Endothelial cell of umbilical vein (primary cell): ENCODE data around the gene GGA3. TPM values are rescaled to one million over a fixed set of nuclear protein-coding genes. Genes with fewer than 3 reads are reported as not detected.

Source experiments
- BruUV-seq: library from RNA; stranded (reverse); fragments of 400-500 nt; replicated peaks from 2 replicates; lab custom pipeline; 2021; lab: Mats Ljungman, UMichigan
- CTCF ChIA-PET: fragments of 300-600, 350-600 bp; sonication (Branson Sonifier 250); formaldehyde crosslinking; loops from one replicate; lab custom pipeline; 2021; ENCODE audit warnings: antibody characterized with exemption, inconsistent platforms; lab: Charles Lee
- POLR2A ChIA-PET: fragments of 300-600, 350-600 bp; sonication (Branson Sonifier 250); formaldehyde crosslinking; loops from one replicate; lab custom pipeline; 2021; ENCODE audit warnings: antibody characterized with exemption, inconsistent platforms; lab: Charles Lee
- DNase-seq: peaks from one replicate; pipeline ENCODE4 v3.0.0-alpha.2; 2011; ENCODE audit warnings: low read depth, low spot score
- FAIRE-seq: peaks from 2 replicates; lab custom pipeline; 2011; peaks lifted over from hg19 to GRCh38; lab: Jason Lieb, UNC
- H2AFZ ChIP-seq: 2 replicates; pipeline ENCODE4 v1.6.0; 2012; ENCODE audit warnings: low read depth, low read length, control low read depth, inconsistent platforms
- H3K27ac ChIP-seq: 2 replicates; pipeline ENCODE4 v1.5.1; 2011; ENCODE audit warnings: low read depth, mild to moderate bottlenecking, control low read depth, low read length, moderate library complexity; ENCODE audit not compliant: insufficient read depth
- H3K27me3 ChIP-seq, 2 experiments: 2 replicates each; pipeline versions ENCODE4 v1.6.0 to v1.6.1; 2011; ENCODE audit warnings: low read length in 2 of 2, mixed read lengths in 1 of 2; ENCODE audit not compliant: control insufficient read depth in 2 of 2, insufficient read depth in 2 of 2
- H3K36me3 ChIP-seq, 2 experiments: 2 replicates in 1 of 2; 3 replicates in 1 of 2; pipeline ENCODE4 v1.5.1; 2011; ENCODE audit warnings: low read length in 2 of 2, mild to moderate bottlenecking in 1 of 2, moderate library complexity in 1 of 2; ENCODE audit not compliant: control insufficient read depth in 2 of 2, insufficient read depth in 2 of 2; ENCODE audit errors: extremely low read depth in 1 of 2
- H3K4me1 ChIP-seq: 3 replicates; pipeline ENCODE4 v1.5.1; 2011; ENCODE audit warnings: mild to moderate bottlenecking, low read length; ENCODE audit not compliant: control insufficient read depth, insufficient read depth; ENCODE audit errors: extremely low read depth
- H3K4me2 ChIP-seq: 2 replicates; pipeline ENCODE4 v1.6.1; 2011; ENCODE audit warnings: low read length, control low read depth, mixed read lengths; ENCODE audit not compliant: insufficient read depth
- H3K4me3 ChIP-seq, 3 experiments: fragments of 200-600 bp in 1 of 3; sonication (generic), shearing (Covaris generic) in 1 of 3; replicated peaks in 1 of 3; 2 replicates each; pipeline ENCODE4 v1.5.1; 2011 to 2016; ENCODE audit warnings: control low read depth in 3 of 3, low read length in 3 of 3, mild to moderate bottlenecking in 2 of 3, inconsistent platforms in 1 of 3, low read depth in 1 of 3, moderate library complexity in 1 of 3; ENCODE audit not compliant: insufficient read depth in 1 of 3
- H3K79me2 ChIP-seq: 2 replicates; pipeline ENCODE4 v1.6.0; 2012; ENCODE audit warnings: low read length, inconsistent platforms; ENCODE audit not compliant: control insufficient read depth, insufficient read depth
- H3K9ac ChIP-seq: replicated peaks from 2 replicates; pipeline ENCODE3; 2011; ENCODE audit warnings: low read length, control low read depth; ENCODE audit not compliant: insufficient read depth; ENCODE audit errors: extremely low read depth
- H3K9me1 ChIP-seq: replicated peaks from 3 replicates; pipeline ENCODE4 v1.6.0; 2011; ENCODE audit warnings: mild to moderate bottlenecking, low read length; ENCODE audit not compliant: control insufficient read depth, insufficient read depth; ENCODE audit errors: extremely low read depth
- H3K9me3 ChIP-seq: replicated peaks from 2 replicates; pipeline ENCODE4 v1.5.1; 2012; ENCODE audit warnings: low read length, inconsistent platforms; ENCODE audit not compliant: control insufficient read depth, insufficient read depth
- H4K20me1 ChIP-seq: replicated peaks from 2 replicates; pipeline ENCODE3; 2011; ENCODE audit warnings: mild to moderate bottlenecking, low read length; ENCODE audit not compliant: control insufficient read depth, insufficient read depth; ENCODE audit errors: extremely low read depth
- FOS ChIP-seq: IDR thresholded peaks from 2 replicates; pipeline ENCODE4 v1.6.1; 2011; ENCODE audit warnings: mild to moderate bottlenecking, low read length, moderate library complexity, borderline replicate concordance; ENCODE audit not compliant: insufficient read depth
- GATA2 ChIP-seq: IDR thresholded peaks from 2 replicates; pipeline ENCODE4 v1.7.0; 2011; ENCODE audit warnings: low read depth, mild to moderate bottlenecking, moderate library complexity, mixed read lengths, low read length; ENCODE audit not compliant: insufficient read length, insufficient read depth
- JUN ChIP-seq: IDR thresholded peaks from 2 replicates; pipeline ENCODE4 v1.6.1; 2011; ENCODE audit warnings: borderline replicate concordance, low read depth; ENCODE audit not compliant: insufficient read length, insufficient read depth
- MAX ChIP-seq: IDR thresholded peaks from 2 replicates; pipeline ENCODE4 v1.6.1; 2011; ENCODE audit not compliant: insufficient read depth, insufficient read length
- MYC ChIP-seq: IDR thresholded peaks from one replicate; pipeline ENCODE4 v1.6.1; 2011; ENCODE audit warnings: mild to moderate bottlenecking, low read depth, low read length
- POLR2A ChIP-seq: IDR thresholded peaks from 2 replicates; pipeline ENCODE4 v1.6.1; 2012; ENCODE audit warnings: low read depth, mild to moderate bottlenecking, control low read depth, low read length
- POLR2AphosphoS5 ChIP-seq: IDR thresholded peaks from 2 replicates; pipeline ENCODE4 v1.6.1; 2012; ENCODE audit warnings: low read depth, mild to moderate bottlenecking, control low read depth, low read length, moderate library complexity; ENCODE audit not compliant: insufficient read depth
- dilution Hi-C: fragments of 300-500 bp; cut with MboI; formaldehyde crosslinking; loops from one replicate; pipeline ENCODE4 v1.15.0; 2019; ENCODE audit warnings: low sequenced_read_pairs; ENCODE audit not compliant: extremely low pct_ligation_motif_present
- intact Hi-C: fragments of 100-400 bp; cut with micrococcal nuclease; formaldehyde crosslinking; loops from one replicate; pipeline ENCODE4 v1.10.0; 2022
- polyA plus RNA-seq, 4 experiments: library from polyadenylated mRNA; depleted of rRNA in 3 of 4; stranded (reverse) in 3 of 4; unstranded in 1 of 4; fragments of >200 nt; gene quantifications; 2 replicates each; pipeline versions ENCODE4 v1.2.1 to v1.2.3, GENCODE V29; 2011 to 2012; ENCODE audit warnings: missing spikeins in 1 of 4
- total RNA-seq: library from RNA; stranded (reverse); gene quantifications from 2 replicates; pipeline ENCODE4 v1.2.3, GENCODE V29; 2021
- TF ChIP-seq, protein P1 (sequence below), 2 donors: IDR thresholded peaks; 1 replicate in 1 of 2; 2 replicates in 1 of 2; pipeline ENCODE4 v1.5.1; 2011; ENCODE audit warnings: low read length in 2 of 2, mild to moderate bottlenecking in 2 of 2, moderate library complexity in 2 of 2, control low read depth in 1 of 2, inconsistent platforms in 1 of 2, low read depth in 1 of 2; ENCODE audit not compliant: insufficient read depth in 1 of 2; ENCODE audit errors: extremely low read depth in 1 of 2

The GGA3 gene
- total and polyA plus RNA-seq, 2 donors (not counting 3 experiments of a cell fraction or from before 2014, with no cell fraction given), result 41.2 to 62.9 TPM

DNA sequence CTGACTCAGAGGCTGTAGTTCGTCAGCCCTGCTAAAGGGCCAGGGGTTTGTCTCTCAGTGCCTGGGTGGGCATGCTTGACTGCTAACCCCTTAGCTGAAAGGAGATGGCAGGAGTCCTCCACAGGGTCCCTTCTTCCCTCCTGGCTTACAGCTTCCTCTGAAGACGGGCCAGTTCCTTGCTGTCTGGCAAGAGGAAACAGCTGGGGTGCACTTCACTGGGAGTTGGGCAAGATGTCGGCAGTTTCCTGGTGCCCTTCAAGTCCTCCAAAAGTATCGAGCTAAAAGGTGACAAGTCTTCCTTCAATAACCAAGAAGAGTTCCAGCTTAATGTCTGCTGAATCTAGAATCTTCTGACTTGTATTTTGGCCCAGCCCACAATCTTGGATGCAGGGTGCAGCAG, 32.6 kb downstream of the GGA3 start:
- Histone ChIP-seq H3K9ac (no peak overlapping the region), H3K4me3 (no peak overlapping the region), H3K4me1 (no peaks in the 10 kb centered on the region), H3K4me2 (no peak overlapping the region), H3K27ac (no peak overlapping the region), H2AFZ (no peak overlapping the region), H4K20me1 (no peaks in the 10 kb centered on the region), H3K27me3 (no peaks in the 10 kb centered on the region), H3K9me3 (no peaks in the 10 kb centered on the region), H3K36me3 (peaks cover 3 to 42% of the 10 kb centered on the region in 2 experiments), H3K9me1 (no peaks in the 10 kb centered on the region), H3K79me2 (no peaks in the 10 kb centered on the region)
- no TSS peak for BruUV-seq
- TF ChIP-seq FOS (no peak), MYC (no peak), GATA2 (no peak), POLR2AphosphoS5 (no peak), MAX (no peak), JUN (no peak), POLR2A (no peak)
- TF ChIP-seq, protein P1, sequence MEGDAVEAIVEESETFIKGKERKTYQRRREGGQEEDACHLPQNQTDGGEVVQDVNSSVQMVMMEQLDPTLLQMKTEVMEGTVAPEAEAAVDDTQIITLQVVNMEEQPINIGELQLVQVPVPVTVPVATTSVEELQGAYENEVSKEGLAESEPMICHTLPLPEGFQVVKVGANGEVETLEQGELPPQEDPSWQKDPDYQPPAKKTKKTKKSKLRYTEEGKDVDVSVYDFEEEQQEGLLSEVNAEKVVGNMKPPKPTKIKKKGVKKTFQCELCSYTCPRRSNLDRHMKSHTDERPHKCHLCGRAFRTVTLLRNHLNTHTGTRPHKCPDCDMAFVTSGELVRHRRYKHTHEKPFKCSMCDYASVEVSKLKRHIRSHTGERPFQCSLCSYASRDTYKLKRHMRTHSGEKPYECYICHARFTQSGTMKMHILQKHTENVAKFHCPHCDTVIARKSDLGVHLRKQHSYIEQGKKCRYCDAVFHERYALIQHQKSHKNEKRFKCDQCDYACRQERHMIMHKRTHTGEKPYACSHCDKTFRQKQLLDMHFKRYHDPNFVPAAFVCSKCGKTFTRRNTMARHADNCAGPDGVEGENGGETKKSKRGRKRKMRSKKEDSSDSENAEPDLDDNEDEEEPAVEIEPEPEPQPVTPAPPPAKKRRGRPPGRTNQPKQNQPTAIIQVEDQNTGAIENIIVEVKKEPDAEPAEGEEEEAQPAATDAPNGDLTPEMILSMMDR (IDR thresholded peaks at IDR 0.05; ENCODE audit: extremely low read depth in 1 of 2, insufficient read depth in 1 of 2, low read depth in 1 of 2, low read length in 2 of 2), result no peak
- ChIA-PET CTCF (interaction anchor here (0.9 to 2.9 kb wide), 9 partner anchors 11 to 267 kb away, joined by 3 to 20 read pairs (median 4); partner anchors contain the start of gene MIF4GD), POLR2A (interaction anchor here (0.6 kb wide), 1 partner anchor 41 kb away, joined by 4 read pairs; no protein-coding TSS in a partner anchor)
- FAIRE-seq (no peak), DNase-seq (peak; percentile 26)
- intact Hi-C loops, result no loop called here
- dilution Hi-C loops, result no loop called here
